SK-N-SH treated with all-trans-retinoic acid at 6 μM for 48 hours (cell line): Measurements from ENCODE around the gene AMIGO1.

Experiments
- ATAC-seq: fragments of 200-7000 bp; cut with Tn5 transposase; 3 replicates; pipeline ENCODE4 v1.9.1; 2020; ENCODE audit warnings: mild to moderate bottlenecking, moderate library complexity
- ARNTL ChIP-seq: fragments of 450-650 bp; formaldehyde crosslinking; IDR thresholded peaks from 2 replicates; pipeline ENCODE4 v1.5.0; 2020; ENCODE audit warnings: low read depth, mild to moderate bottlenecking, moderate library complexity, borderline replicate concordance
- BACH2 ChIP-seq: fragments of 250-450 bp; sonication (Bioruptor Pico); IDR thresholded peaks from 2 replicates; pipeline ENCODE4 v1.9.0; 2021; ENCODE audit warnings: mild to moderate bottlenecking, borderline replicate concordance
- CREB5 ChIP-seq: fragments of 250-450 bp; sonication (Bioruptor Pico); IDR thresholded peaks from 2 replicates; pipeline ENCODE4 v1.5.1; 2020; ENCODE audit warnings: low read depth, mild to moderate bottlenecking, moderate library complexity
- CSRNP3 ChIP-seq: fragments of 250-450 bp; sonication (Bioruptor Pico); IDR thresholded peaks from 2 replicates; pipeline ENCODE4 v1.5.1; 2021; ENCODE audit warnings: mild to moderate bottlenecking, moderate library complexity
- ESRRG ChIP-seq: fragments of 250-450 bp; sonication (Bioruptor Pico); IDR thresholded peaks from 2 replicates; pipeline ENCODE4 v1.6.1; 2021; ENCODE audit warnings: mild to moderate bottlenecking
- GLIS3 ChIP-seq: fragments of 250-450 bp; sonication (Bioruptor Pico); IDR thresholded peaks from 2 replicates; pipeline ENCODE4 v1.5.0; 2020; ENCODE audit warnings: mild to moderate bottlenecking, moderate library complexity
- ISL1 ChIP-seq: fragments of 250-450 bp; sonication (Bioruptor Pico); IDR thresholded peaks from 2 replicates; pipeline ENCODE4 v2.1.2; 2022; ENCODE audit warnings: mild to moderate bottlenecking, moderate library complexity
- OSR1 ChIP-seq: fragments of 250-450 bp; sonication (Bioruptor Pico); IDR thresholded peaks from 2 replicates; pipeline ENCODE4 v1.8.0; 2022; ENCODE audit warnings: moderate library complexity, mild to moderate bottlenecking, inconsistent platforms
- PATZ1 ChIP-seq: fragments of 250-450 bp; sonication (Bioruptor Pico); IDR thresholded peaks from 2 replicates; pipeline ENCODE4 v1.8.0; 2020; ENCODE audit warnings: mild to moderate bottlenecking, moderate library complexity, borderline replicate concordance
- RARB ChIP-seq: fragments of 250-450 bp; sonication (Bioruptor Pico); IDR thresholded peaks from 2 replicates; pipeline ENCODE4 v1.8.0; 2021; ENCODE audit warnings: mild to moderate bottlenecking, moderate library complexity
- SNAI2 ChIP-seq: fragments of 250-450 bp; sonication (Bioruptor Pico); IDR thresholded peaks from 2 replicates; pipeline ENCODE4 v1.5.0; 2020; ENCODE audit warnings: mild to moderate bottlenecking, moderate library complexity
- TCF4 ChIP-seq: fragments of 250-450 bp; sonication (Bioruptor Pico); IDR thresholded peaks from 2 replicates; pipeline ENCODE4 v1.8.0; 2021; ENCODE audit warnings: mild to moderate bottlenecking, moderate library complexity, borderline replicate concordance
- TOX ChIP-seq: fragments of 250-450 bp; sonication (Bioruptor Pico); IDR thresholded peaks from 2 replicates; pipeline ENCODE4 v1.8.0; 2021; ENCODE audit warnings: mild to moderate bottlenecking, moderate library complexity, borderline replicate concordance
- ZFP3 ChIP-seq: fragments of 250-450 bp; sonication (Bioruptor Pico); IDR thresholded peaks from 2 replicates; pipeline ENCODE4 v1.5.0; 2020; ENCODE audit warnings: mild to moderate bottlenecking, moderate library complexity
- ZFP30 ChIP-seq: fragments of 450-650 bp; formaldehyde crosslinking; IDR thresholded peaks from 2 replicates; pipeline ENCODE4 v1.5.0; 2022; ENCODE audit warnings: mild to moderate bottlenecking, moderate library complexity
- ZNF565 ChIP-seq: fragments of 450-650 bp; formaldehyde crosslinking; conservative IDR thresholded peaks from 2 replicates; pipeline ENCODE4 v1.5.0; 2020; ENCODE audit warnings: low read depth, mild to moderate bottlenecking, moderate library complexity
- ZNF8 ChIP-seq: fragments of 450-650 bp; formaldehyde crosslinking; IDR thresholded peaks from 2 replicates; pipeline ENCODE4 v1.5.0; 2020; ENCODE audit warnings: mild to moderate bottlenecking, moderate library complexity
- TF ChIP-seq, protein P1 (sequence below): fragments of 250-450 bp; sonication (Bioruptor Pico); IDR thresholded peaks from 2 replicates; pipeline ENCODE4 v1.8.0; 2021; ENCODE audit warnings: low read depth, mild to moderate bottlenecking, moderate library complexity, borderline replicate concordance
- TF ChIP-seq, protein P2 (sequence below): fragments of 250-450 bp; sonication (Bioruptor Pico); IDR thresholded peaks from 2 replicates; pipeline ENCODE4 v1.5.0; 2020; ENCODE audit warnings: mild to moderate bottlenecking, moderate library complexity

The AMIGO1 gene

GRCh38 chr1:109490029-109490933, 19.2 kb downstream of the AMIGO1 start:
- ATAC-seq = peak; percentile 61
- no peak for TF ChIP-seq SNAI2 (CRISPR knock-in tag)
- no peak for TF ChIP-seq ZNF8 (CRISPR knock-in tag)
- no peak for TF ChIP-seq ZFP3 (CRISPR knock-in tag)
- TF ChIP-seq ESRRG (CRISPR knock-in tag) = no peak
- TF ChIP-seq GLIS3 (CRISPR knock-in tag) = no peak
- no peak for TF ChIP-seq ZFP30 (CRISPR knock-in tag)
- no peak for TF ChIP-seq CREB5 (CRISPR knock-in tag)
- TF ChIP-seq RARB (CRISPR knock-in tag) = no peak
- TF ChIP-seq BACH2 (CRISPR knock-in tag) = no peak
- no peak for TF ChIP-seq ZNF565 (CRISPR knock-in tag)
- TF ChIP-seq OSR1 (CRISPR knock-in tag) = no peak
- no peak for TF ChIP-seq TCF4
- no peak for TF ChIP-seq ISL1
- TF ChIP-seq CSRNP3 (CRISPR knock-in tag) = no peak
- no peak for TF ChIP-seq TOX (CRISPR knock-in tag)
- TF ChIP-seq, protein P1, sequence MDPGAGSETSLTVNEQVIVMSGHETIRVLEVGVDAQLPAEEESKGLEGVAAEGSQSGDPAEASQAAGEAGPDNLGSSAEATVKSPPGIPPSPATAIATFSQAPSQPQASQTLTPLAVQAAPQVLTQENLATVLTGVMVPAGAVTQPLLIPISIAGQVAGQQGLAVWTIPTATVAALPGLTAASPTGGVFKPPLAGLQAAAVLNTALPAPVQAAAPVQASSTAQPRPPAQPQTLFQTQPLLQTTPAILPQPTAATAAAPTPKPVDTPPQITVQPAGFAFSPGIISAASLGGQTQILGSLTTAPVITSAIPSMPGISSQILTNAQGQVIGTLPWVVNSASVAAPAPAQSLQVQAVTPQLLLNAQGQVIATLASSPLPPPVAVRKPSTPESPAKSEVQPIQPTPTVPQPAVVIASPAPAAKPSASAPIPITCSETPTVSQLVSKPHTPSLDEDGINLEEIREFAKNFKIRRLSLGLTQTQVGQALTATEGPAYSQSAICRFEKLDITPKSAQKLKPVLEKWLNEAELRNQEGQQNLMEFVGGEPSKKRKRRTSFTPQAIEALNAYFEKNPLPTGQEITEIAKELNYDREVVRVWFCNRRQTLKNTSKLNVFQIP (CRISPR knock-in tag) = no peak

- no peak for ATAC-seq
- no peak for TF ChIP-seq ZNF8 (CRISPR knock-in tag)
- no peak for TF ChIP-seq TOX (CRISPR knock-in tag)
- TF ChIP-seq ISL1 = no peak
- TF ChIP-seq PATZ1 = no peak
- TF ChIP-seq GLIS3 (CRISPR knock-in tag) = no peak
- TF ChIP-seq, protein P2, sequence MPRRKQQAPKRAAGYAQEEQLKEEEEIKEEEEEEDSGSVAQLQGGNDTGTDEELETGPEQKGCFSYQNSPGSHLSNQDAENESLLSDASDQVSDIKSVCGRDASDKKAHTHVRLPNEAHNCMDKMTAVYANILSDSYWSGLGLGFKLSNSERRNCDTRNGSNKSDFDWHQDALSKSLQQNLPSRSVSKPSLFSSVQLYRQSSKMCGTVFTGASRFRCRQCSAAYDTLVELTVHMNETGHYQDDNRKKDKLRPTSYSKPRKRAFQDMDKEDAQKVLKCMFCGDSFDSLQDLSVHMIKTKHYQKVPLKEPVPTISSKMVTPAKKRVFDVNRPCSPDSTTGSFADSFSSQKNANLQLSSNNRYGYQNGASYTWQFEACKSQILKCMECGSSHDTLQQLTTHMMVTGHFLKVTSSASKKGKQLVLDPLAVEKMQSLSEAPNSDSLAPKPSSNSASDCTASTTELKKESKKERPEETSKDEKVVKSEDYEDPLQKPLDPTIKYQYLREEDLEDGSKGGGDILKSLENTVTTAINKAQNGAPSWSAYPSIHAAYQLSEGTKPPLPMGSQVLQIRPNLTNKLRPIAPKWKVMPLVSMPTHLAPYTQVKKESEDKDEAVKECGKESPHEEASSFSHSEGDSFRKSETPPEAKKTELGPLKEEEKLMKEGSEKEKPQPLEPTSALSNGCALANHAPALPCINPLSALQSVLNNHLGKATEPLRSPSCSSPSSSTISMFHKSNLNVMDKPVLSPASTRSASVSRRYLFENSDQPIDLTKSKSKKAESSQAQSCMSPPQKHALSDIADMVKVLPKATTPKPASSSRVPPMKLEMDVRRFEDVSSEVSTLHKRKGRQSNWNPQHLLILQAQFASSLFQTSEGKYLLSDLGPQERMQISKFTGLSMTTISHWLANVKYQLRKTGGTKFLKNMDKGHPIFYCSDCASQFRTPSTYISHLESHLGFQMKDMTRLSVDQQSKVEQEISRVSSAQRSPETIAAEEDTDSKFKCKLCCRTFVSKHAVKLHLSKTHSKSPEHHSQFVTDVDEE = no peak
- TF ChIP-seq CREB5 (CRISPR knock-in tag) = no peak
- no peak for TF ChIP-seq BACH2 (CRISPR knock-in tag)
- TF ChIP-seq ARNTL = no peak
- TF ChIP-seq OSR1 (CRISPR knock-in tag) = no peak
Measured at GRCh38 chr1:109488696-109489095, 20.8 kb downstream of the AMIGO1 start.
